Measurements from ENCODE around the gene STEAP1B.
"Not testable (repeated sequence)": the region's sequence is repeated elsewhere in the genome, so short reads cannot be mapped to it uniquely, and the experiment has no call there.

The STEAP1B gene

GRCh38 chr7:22496296-22496888, 3.6 kb downstream of the STEAP1B start:
- DNase-seq, result not testable (repeated sequence)

- DNase-seq, result not testable (repeated sequence)
Measured at GRCh38 chr7:22493160-22493925, 6.6 kb downstream of the STEAP1B start.

- DNase-seq, result peak; percentile 82
Measured at GRCh38 chr7:22488643-22489462, 11.1 kb downstream of the STEAP1B start.

GRCh38 chr7:22487978-22488642, 11.9 kb downstream of the STEAP1B start:
- DNase-seq, result no peak

- no peak for DNase-seq
Measured at GRCh38 chr7:22486597-22486996, 13.4 kb downstream of the STEAP1B start.

- no peak for DNase-seq
Measured at GRCh38 chr7:22485189-22485588, 14.8 kb downstream of the STEAP1B start.

- no peak for DNase-seq
Measured at GRCh38 chr7:22482503-22482902, 17.5 kb downstream of the STEAP1B start.

GRCh38 chr7:22481726-22482125, 18.3 kb downstream of the STEAP1B start:
- no peak for DNase-seq

GRCh38 chr7:22480523-22481075, 19.4 kb downstream of the STEAP1B start:
- DNase-seq, result no peak

- peak; percentile 44 for DNase-seq
Measured at GRCh38 chr7:22477876-22478450, 22.0 kb downstream of the STEAP1B start.

- no peak for DNase-seq
Measured at GRCh38 chr7:22477262-22477661, 22.7 kb downstream of the STEAP1B start.

- DNase-seq, result no peak
Measured at GRCh38 chr7:22476824-22477223, 23.2 kb downstream of the STEAP1B start.

GRCh38 chr7:22474645-22475044, 25.3 kb downstream of the STEAP1B start:
- no peak for DNase-seq

GRCh38 chr7:22470981-22471380, 29.0 kb downstream of the STEAP1B start:
- DNase-seq, result no peak

GRCh38 chr7:22469371-22470143, 30.4 kb downstream of the STEAP1B start:
- no peak for DNase-seq

GRCh38 chr7:22468609-22469008, 31.4 kb downstream of the STEAP1B start:
- DNase-seq, result no peak

- DNase-seq, result no peak
Measured at GRCh38 chr7:22464299-22464698, 35.7 kb downstream of the STEAP1B start.

GRCh38 chr7:22460363-22460988, 39.5 kb downstream of the STEAP1B start:
- DNase-seq, result no peak

GRCh38 chr7:22457471-22457870, 42.5 kb downstream of the STEAP1B start:
- no peak for DNase-seq

GRCh38 chr7:22454446-22454845, 45.5 kb downstream of the STEAP1B start:
- no peak for DNase-seq

- DNase-seq, result no peak
Measured at GRCh38 chr7:22452960-22453558, 46.9 kb downstream of the STEAP1B start.
